ENCODE data around the gene C19orf25.
A peak's percentile ranks its signal among the peaks of the same experiment; 100 is the strongest.
"Not testable (repeated sequence)": the region's sequence is repeated elsewhere in the genome, so short reads cannot be mapped to it uniquely, and the experiment has no call there.

Gene C19orf25

GRCh38 chr19:1478934-1479707 lies at the start of gene C19orf25:
Gene C19orf25, minus strand, starts transcription at chr19:1479215. Its CDS starts 312 bp downstream, at chr19:1478903.
- DNase-seq (ENCODE audit: low read depth in 2 of 3, low spot score in 2 of 3): peak; percentile 79 to 87 (median 86)

GRCh38 chr19:1527650-1528309 lies 48.8 kb upstream of the C19orf25 start:
- DNase-seq (ENCODE audit: low read depth in 2 of 3, low spot score in 2 of 3): no peak

GRCh38 chr19:1526979-1527649 lies 48.1 kb upstream of the C19orf25 start:
- no peak for DNase-seq (ENCODE audit: low read depth in 2 of 3, low spot score in 2 of 3)

GRCh38 chr19:1526066-1526778 lies 47.2 kb upstream of the C19orf25 start:
- no peak for DNase-seq (ENCODE audit: low read depth in 2 of 3, low spot score in 2 of 3)

GRCh38 chr19:1525343-1525742 lies 46.3 kb upstream of the C19orf25 start:
- no peak for DNase-seq (ENCODE audit: low read depth in 2 of 3, low spot score in 2 of 3)

GRCh38 chr19:1524972-1525325 lies 45.9 kb upstream of the C19orf25 start:
- DNase-seq (ENCODE audit: low read depth in 2 of 3, low spot score in 2 of 3): no peak

GRCh38 chr19:1524287-1524971 lies 45.4 kb upstream of the C19orf25 start:
- no peak for DNase-seq (ENCODE audit: low read depth in 2 of 3, low spot score in 2 of 3)

GRCh38 chr19:1523412-1524286 lies 44.6 kb upstream of the C19orf25 start, which contains the start of gene PLK5:
Gene PLK5, plus strand, starts transcription at chr19:1524077. Its CDS starts 2,920 bp downstream, at chr19:1526997.
- no peak for DNase-seq (ENCODE audit: low read depth in 2 of 3, low spot score in 2 of 3)

- no peak for DNase-seq (ENCODE audit: low read depth in 2 of 3, low spot score in 2 of 3)
Measured at GRCh38 chr19:1522838-1523237, 43.8 kb upstream of the C19orf25 start.

GRCh38 chr19:1522061-1522460 lies 43.0 kb upstream of the C19orf25 start:
- DNase-seq (ENCODE audit: low read depth in 2 of 3, low spot score in 2 of 3): no peak

GRCh38 chr19:1521636-1522035 lies 42.6 kb upstream of the C19orf25 start:
- DNase-seq (ENCODE audit: low read depth in 2 of 3, low spot score in 2 of 3): no peak

GRCh38 chr19:1520203-1520780 lies 41.3 kb upstream of the C19orf25 start:
- DNase-seq (ENCODE audit: low read depth in 2 of 3, low spot score in 2 of 3): no peak

GRCh38 chr19:1519802-1520201 lies 40.8 kb upstream of the C19orf25 start:
- not testable (repeated sequence) for DNase-seq (ENCODE audit: low read depth in 2 of 3, low spot score in 2 of 3)

GRCh38 chr19:1518471-1518870 lies 39.5 kb upstream of the C19orf25 start:
- DNase-seq (ENCODE audit: low read depth in 2 of 3, low spot score in 2 of 3): no peak

- no peak for DNase-seq (ENCODE audit: low read depth in 2 of 3, low spot score in 2 of 3)
Measured at GRCh38 chr19:1516395-1516753, 37.4 kb upstream of the C19orf25 start.

GRCh38 chr19:1514986-1515721 lies 36.1 kb upstream of the C19orf25 start:
- no peak for DNase-seq (ENCODE audit: low read depth in 2 of 3, low spot score in 2 of 3)

GRCh38 chr19:1514295-1514661 lies 35.3 kb upstream of the C19orf25 start:
- DNase-seq (ENCODE audit: low read depth in 2 of 3, low spot score in 2 of 3): no peak

GRCh38 chr19:1513499-1514294 lies 34.7 kb upstream of the C19orf25 start:
- peak in 2 of 3 experiments; percentile 48 to 56 for DNase-seq (ENCODE audit: low read depth in 2 of 3, low spot score in 2 of 3)
